Caco-2 (cell line): ENCODE results near the gene SLC25A26. TPM values are rescaled to one million over a fixed set of nuclear protein-coding genes. Genes with fewer than 3 reads are reported as not detected.

Experiments
- BruUV-seq: library from RNA; stranded (reverse); fragments of 400-500 nt; replicated peaks from 2 replicates; lab custom pipeline; 2021; lab: Mats Ljungman, UMichigan
- CTCF ChIA-PET: fragments of 300-600 bp; sonication (Branson Sonifier 250); formaldehyde crosslinking; loops from one replicate; lab custom pipeline; 2022; ENCODE audit warnings: antibody characterized with exemption; lab: Charles Lee
- POLR2A ChIA-PET: fragments of 300-600 bp; sonication (Branson Sonifier 250); formaldehyde crosslinking; loops from one replicate; lab custom pipeline; 2022; ENCODE audit warnings: antibody characterized with exemption; lab: Charles Lee
- DNase-seq, 2 experiments: peaks; one replicate each; pipeline versions ENCODE4 v3.0.0 to v3.0.0-alpha.2; 2020 to 2022
- H3K27me3 ChIP-seq: replicated peaks from 2 replicates; pipeline ENCODE4 v1.6.0; 2011; ENCODE audit warnings: low read length; ENCODE audit not compliant: control insufficient read depth, insufficient read depth
- H3K36me3 ChIP-seq: 2 replicates; pipeline ENCODE4 v1.5.1; 2011; ENCODE audit warnings: low read length; ENCODE audit not compliant: control insufficient read depth, insufficient read depth
- H3K4me1 ChIP-seq: fragments of 250-450 bp; sonication (Bioruptor Pico); 2 replicates; pipeline ENCODE4 v1.5.1; 2020; ENCODE audit warnings: mild to moderate bottlenecking
- H3K4me3 ChIP-seq: 2 replicates; pipeline ENCODE4 v1.5.1; 2011; ENCODE audit warnings: low read depth, mild to moderate bottlenecking, control low read depth, low read length
- H3K9me3 ChIP-seq: fragments of 250-450 bp; sonication (Bioruptor Pico); 2 replicates; pipeline ENCODE4 v1.5.1; 2020; ENCODE audit warnings: mild to moderate bottlenecking, moderate library complexity
- H3K27ac Mint-ChIP-seq: one replicate; pipeline ENCODE4 v1.8.0; 2022; ENCODE audit warnings: mixed read lengths; ENCODE audit not compliant: unreplicated experiment
- H3K27me3 Mint-ChIP-seq: one replicate; pipeline ENCODE4 v1.8.0; 2022; ENCODE audit warnings: mixed read lengths; ENCODE audit not compliant: insufficient read depth, unreplicated experiment
- H3K36me3 Mint-ChIP-seq: one replicate; pipeline ENCODE4 v1.8.0; 2022; ENCODE audit warnings: mild to moderate bottlenecking, mixed read lengths; ENCODE audit not compliant: insufficient read depth, unreplicated experiment
- H3K4me1 Mint-ChIP-seq: one replicate; pipeline ENCODE4 v1.8.0; 2022; ENCODE audit warnings: low read depth, mixed read lengths; ENCODE audit not compliant: unreplicated experiment
- H3K4me3 Mint-ChIP-seq: one replicate; pipeline ENCODE4 v1.8.0; 2022; ENCODE audit warnings: mild to moderate bottlenecking, moderate library complexity, mixed read lengths; ENCODE audit not compliant: unreplicated experiment
- H3K9me3 Mint-ChIP-seq: one replicate; pipeline ENCODE4 v1.8.0; 2022; ENCODE audit warnings: mixed read lengths; ENCODE audit not compliant: unreplicated experiment
- CTCF ChIP-seq, 2 experiments: fragments of 200-600 bp in 1 of 2; IDR thresholded peaks; 1 replicate in 1 of 2; 2 replicates in 1 of 2; pipeline versions ENCODE4 v1.5.1 to v1.8.0; 2011 to 2022; ENCODE audit warnings: antibody characterized with exemption in 1 of 2, control low read depth in 1 of 2, inconsistent platforms in 1 of 2, low read depth in 1 of 2, low read length in 1 of 2, mild to moderate bottlenecking in 1 of 2, moderate library complexity in 1 of 2; ENCODE audit not compliant: insufficient read depth in 1 of 2, severe bottlenecking in 1 of 2, unreplicated experiment in 1 of 2
- intact Hi-C: fragments of 100-400 bp; cut with micrococcal nuclease; formaldehyde crosslinking; loops from one replicate; pipeline ENCODE4 v1.10.0; 2022; ENCODE audit not compliant: unreplicated experiment
- total RNA-seq: library from RNA; stranded (reverse); gene quantifications from 2 replicates; pipeline ENCODE4 v1.2.3, GENCODE V29; 2022

Gene SLC25A26
- total RNA-seq, 1 experiment from 2014 or later = 25.4 TPM

- Mint-ChIP-seq H3K9me3 (no peaks in the 10 kb centered on the region), H3K4me1 (peaks cover 15% of the 10 kb centered on the region), H3K4me3 (no peak overlapping the region), H3K27me3 (no peaks in the 10 kb centered on the region), H3K36me3 (peaks cover 6% of the 10 kb centered on the region), H3K27ac (no peak overlapping the region)
- CTCF ChIA-PET = no interaction called here
- no peaks in the 10 kb centered on the region for H3K4me1 ChIP-seq
- BruUV-seq = no TSS peak
- POLR2A ChIA-PET = no interaction called here
- intact Hi-C loops = no loop called here
- no peak for DNase-seq
- no peak overlapping the region for H3K4me3 ChIP-seq
- no peaks in the 10 kb centered on the region for H3K36me3 ChIP-seq
- no peaks in the 10 kb centered on the region for H3K27me3 ChIP-seq
- no peaks in the 10 kb centered on the region for H3K9me3 ChIP-seq
- TF ChIP-seq CTCF (IDR thresholded peaks at IDR 0.05; ENCODE audit: insufficient read depth in 1 of 2, low read depth in 1 of 2, low read length in 1 of 2, severe bottlenecking in 1 of 2, unreplicated experiment in 1 of 2) = no peak
Measured at GRCh38 chr3:66365080-66365479, 144.3 kb downstream of the SLC25A26 start.

- Mint-ChIP-seq H3K9me3 (no peaks in the 10 kb centered on the region), H3K36me3 (peaks cover 6% of the 10 kb centered on the region), H3K4me1 (peaks cover 15% of the 10 kb centered on the region), H3K27ac (no peak overlapping the region), H3K27me3 (no peaks in the 10 kb centered on the region), H3K4me3 (no peak overlapping the region)
- no peak for DNase-seq
- H3K27me3 ChIP-seq = no peaks in the 10 kb centered on the region
- ChIA-PET POLR2A (no interaction called here), CTCF (no interaction called here)
- H3K9me3 ChIP-seq = no peaks in the 10 kb centered on the region
- no peaks in the 10 kb centered on the region for H3K4me1 ChIP-seq
- intact Hi-C loops = no loop called here
- TF ChIP-seq CTCF (IDR thresholded peaks at IDR 0.05; ENCODE audit: insufficient read depth in 1 of 2, low read depth in 1 of 2, low read length in 1 of 2, severe bottlenecking in 1 of 2, unreplicated experiment in 1 of 2) = no peak
- H3K36me3 ChIP-seq = no peaks in the 10 kb centered on the region
- no peak overlapping the region for H3K4me3 ChIP-seq
- BruUV-seq = no TSS peak
Measured at GRCh38 chr3:66366747-66367146, 145.9 kb downstream of the SLC25A26 start.

GRCh38 chr3:66367979-66368378 lies 147.2 kb downstream of the SLC25A26 start:
- no peak for DNase-seq
- Mint-ChIP-seq H3K4me1 (peaks cover 4% of the 10 kb centered on the region), H3K9me3 (no peaks in the 10 kb centered on the region), H3K27ac (no peak overlapping the region), H3K36me3 (peaks cover 6% of the 10 kb centered on the region), H3K4me3 (no peak overlapping the region), H3K27me3 (no peaks in the 10 kb centered on the region)
- H3K9me3 ChIP-seq = no peaks in the 10 kb centered on the region
- no peak overlapping the region for H3K4me3 ChIP-seq
- H3K36me3 ChIP-seq = no peaks in the 10 kb centered on the region
- H3K27me3 ChIP-seq = no peaks in the 10 kb centered on the region
- TF ChIP-seq CTCF (IDR thresholded peaks at IDR 0.05; ENCODE audit: insufficient read depth in 1 of 2, low read depth in 1 of 2, low read length in 1 of 2, severe bottlenecking in 1 of 2, unreplicated experiment in 1 of 2) = no peak
- intact Hi-C loops = no loop called here
- H3K4me1 ChIP-seq = no peaks in the 10 kb centered on the region
- BruUV-seq = no TSS peak
- ChIA-PET CTCF (no interaction called here), POLR2A (no interaction called here)
